Keratinocyte (primary cell): ENCODE results near the gene MPPED1.

ENCODE experiments used
- CTCF ChIP-seq, 3 experiments: IDR thresholded peaks in 1 of 3; conservative IDR thresholded peaks in 1 of 3; optimal IDR thresholded peaks in 1 of 3; 2 replicates in 2 of 3; 3 replicates in 1 of 3; pipeline versions ENCODE3 to v1.5.1; 2011; ENCODE audit warnings: low read length in 3 of 3, mild to moderate bottlenecking in 3 of 3, moderate library complexity in 2 of 3, control low read depth in 1 of 3, inconsistent platforms in 1 of 3; ENCODE audit not compliant: insufficient read depth in 2 of 3; ENCODE audit errors: extremely low read depth in 1 of 3
- EZH2 ChIP-seq: IDR thresholded peaks from one replicate; pipeline ENCODE4 v1.6.1; 2012; ENCODE audit warnings: inconsistent platforms, mild to moderate bottlenecking, low read length, moderate library complexity

GRCh38 chr22:43457002-43457401 lies 45.2 kb downstream of the MPPED1 start:
- no peak for TF ChIP-seq CTCF (optimal IDR thresholded peaks at IDR 0.05 in 1 of 3, IDR thresholded peaks at IDR 0.05 in 1 of 3, conservative IDR thresholded peaks at IDR 0.05 in 1 of 3; ENCODE audit: extremely low read depth in 1 of 3, insufficient read depth in 2 of 3, low read length in 3 of 3)
- no peak for TF ChIP-seq EZH2
